ENCODE data around the gene ABR.
"Not testable (repeated sequence)": the region's sequence is repeated elsewhere in the genome, so short reads cannot be mapped to it uniquely, and the experiment has no call there.

Gene ABR

DNA sequence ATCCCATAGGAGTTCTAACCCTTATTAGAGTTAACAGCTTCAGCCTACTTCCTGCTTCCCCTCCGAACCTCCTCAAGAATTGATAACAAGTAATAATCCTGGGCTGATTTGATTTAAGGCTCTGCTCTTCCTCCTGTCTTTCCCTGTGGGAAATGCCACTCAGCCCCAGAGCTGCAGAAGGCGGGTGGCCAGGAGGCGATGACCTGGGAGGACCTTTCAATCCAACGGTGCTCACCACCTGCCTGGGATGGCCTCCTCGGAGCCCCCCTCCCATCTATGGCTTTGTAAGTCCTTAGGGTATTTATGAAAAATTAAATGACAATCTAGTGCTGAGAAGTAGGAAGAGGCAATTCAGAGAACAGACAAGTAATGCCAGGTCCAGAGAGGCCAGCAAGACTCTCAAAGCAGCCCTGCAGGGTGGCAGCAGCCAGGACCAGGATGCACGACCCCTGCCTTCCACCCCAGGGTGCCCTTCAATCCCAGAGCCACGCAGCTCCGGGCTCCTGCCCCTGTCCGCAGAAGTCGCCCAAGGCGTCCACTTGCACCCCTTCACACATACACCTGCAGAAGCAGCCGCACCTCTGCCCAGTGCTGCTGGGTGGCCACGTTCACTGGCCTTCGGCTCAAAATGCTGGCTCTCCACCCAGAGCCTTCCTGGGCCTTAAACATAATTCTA is 34.3 kb downstream of the ABR start:
- DNase-seq = no peak

- peak in 1 of 2 experiments; percentile 35 for DNase-seq
Observed at GRCh38 chr17:1144162-1144561, 35.6 kb downstream of the ABR start.

- DNase-seq = peak; percentile 20 to 33
Observed at GRCh38 chr17:1143573-1143972, 36.2 kb downstream of the ABR start.

DNA sequence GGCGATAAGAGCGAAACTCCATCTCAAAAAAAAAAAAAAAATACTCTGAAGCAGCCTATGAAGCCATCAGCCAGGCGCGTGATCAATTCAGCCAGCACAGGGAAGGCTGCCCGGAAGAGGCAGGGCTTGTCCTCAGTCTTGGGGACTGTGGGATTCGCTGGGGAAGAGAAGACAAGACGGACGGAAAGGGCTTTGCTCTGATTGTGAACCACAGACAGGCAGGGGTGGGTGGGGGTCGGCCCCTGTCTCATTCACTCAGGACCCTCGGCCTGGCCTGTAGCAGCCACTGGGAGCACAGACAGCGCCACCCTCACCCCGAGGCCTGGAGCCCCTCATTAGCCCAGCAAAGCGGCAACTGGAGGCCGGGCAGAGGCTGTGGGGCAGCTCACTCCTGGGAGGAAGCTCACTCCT is 37.2 kb downstream of the ABR start:
- no peak for DNase-seq

DNA sequence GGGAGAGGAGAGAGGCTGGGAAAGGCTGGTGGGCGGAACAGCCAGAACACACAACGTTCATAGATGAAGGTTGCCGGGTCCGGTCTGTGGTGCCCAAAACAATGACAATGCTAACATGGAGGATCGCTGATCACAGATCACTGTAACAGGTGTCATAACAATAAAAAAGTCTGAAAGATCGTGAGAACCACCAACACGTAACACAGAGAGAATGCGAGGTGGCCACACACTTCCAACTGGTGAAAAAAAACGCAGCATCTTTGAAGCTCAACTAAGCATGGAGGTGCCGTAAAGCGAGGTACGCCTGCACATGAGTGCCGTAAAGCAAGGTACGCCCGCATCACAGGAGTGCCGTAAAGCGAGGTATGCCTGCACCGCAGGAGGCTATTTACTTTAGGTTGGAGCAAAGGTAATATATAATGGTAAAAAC is 42.3 kb downstream of the ABR start:
- peak; percentile 96 for DNase-seq

DNA sequence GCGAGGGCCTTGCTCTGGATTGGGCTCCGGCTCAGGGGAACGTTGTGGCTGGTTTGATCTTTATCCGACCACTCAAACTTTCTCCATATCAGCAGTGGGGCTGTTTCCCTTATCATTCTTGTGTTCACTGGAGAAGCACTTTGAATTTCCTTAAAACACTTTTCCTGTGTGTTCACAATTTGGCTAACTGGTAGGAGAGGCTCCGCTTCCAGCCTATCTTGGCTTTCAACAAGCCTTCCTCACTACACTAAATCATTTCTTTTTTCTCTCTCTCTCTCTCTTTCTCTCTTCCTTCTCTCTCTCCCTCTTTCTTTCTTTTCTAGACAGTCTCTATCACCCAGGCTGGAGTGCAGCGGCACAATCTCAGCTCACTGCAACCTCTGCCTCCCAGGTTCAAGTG is 43.0 kb downstream of the ABR start:
- DNase-seq = no peak

- no peak for DNase-seq
Observed at GRCh38 chr17:1134634-1135324, 45.0 kb downstream of the ABR start.

GRCh38 chr17:1130191-1130590 is 49.6 kb downstream of the ABR start:
- DNase-seq = no peak

DNA sequence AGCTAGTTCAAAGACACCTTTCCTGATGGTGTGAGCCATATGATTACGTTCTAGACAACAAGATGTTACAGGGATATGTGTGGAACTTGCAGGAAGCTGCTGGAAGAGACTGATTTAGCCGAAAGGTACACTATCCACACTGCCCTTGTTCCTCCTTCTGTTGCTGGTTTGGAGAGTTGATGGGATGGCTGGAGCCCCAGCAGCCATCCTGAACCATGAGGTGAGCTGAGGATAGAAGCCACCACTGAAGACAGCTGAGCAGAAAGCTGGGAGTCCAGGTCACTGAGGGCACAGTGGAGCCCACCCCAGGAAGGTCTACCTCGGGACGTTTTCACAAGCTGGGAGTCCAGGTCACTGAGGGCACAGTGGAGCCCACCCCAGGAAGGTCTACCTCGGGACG is 51.3 kb downstream of the ABR start:
- DNase-seq = not testable (repeated sequence)

- peak; percentile 21 to 40 for DNase-seq
Observed at GRCh38 chr17:1126801-1127550, 52.8 kb downstream of the ABR start.

DNA sequence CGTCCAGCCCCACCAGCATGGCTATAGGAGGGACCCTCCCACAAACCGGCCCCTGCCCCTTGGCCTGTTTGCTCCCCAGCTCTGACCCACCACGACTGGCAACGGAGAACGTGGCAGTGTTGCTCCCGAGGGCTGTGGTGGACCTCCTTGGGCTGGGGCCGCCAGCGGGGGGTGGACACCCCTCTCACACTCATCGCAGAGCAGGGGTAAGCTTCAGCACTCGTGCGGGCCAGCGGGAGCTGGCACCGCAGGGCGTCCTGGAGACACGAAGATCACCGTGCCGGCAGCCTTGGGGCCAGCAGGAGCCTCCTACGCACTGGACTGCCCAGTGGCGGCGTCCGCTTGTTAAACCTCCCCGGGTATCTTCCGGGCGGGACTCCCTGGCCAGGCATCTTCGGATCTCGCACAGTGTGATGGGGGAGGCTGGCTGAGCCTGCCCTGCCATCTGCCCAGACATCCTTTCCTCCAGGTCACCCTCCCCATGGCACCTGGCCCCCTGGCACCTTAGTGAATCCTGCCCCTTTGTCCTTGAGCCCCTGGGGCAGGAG is 53.5 kb downstream of the ABR start:
- DNase-seq = peak in 1 of 2 experiments; percentile 14

- no peak for DNase-seq
Observed at GRCh38 chr17:1125788-1126145, 54.0 kb downstream of the ABR start.

DNA sequence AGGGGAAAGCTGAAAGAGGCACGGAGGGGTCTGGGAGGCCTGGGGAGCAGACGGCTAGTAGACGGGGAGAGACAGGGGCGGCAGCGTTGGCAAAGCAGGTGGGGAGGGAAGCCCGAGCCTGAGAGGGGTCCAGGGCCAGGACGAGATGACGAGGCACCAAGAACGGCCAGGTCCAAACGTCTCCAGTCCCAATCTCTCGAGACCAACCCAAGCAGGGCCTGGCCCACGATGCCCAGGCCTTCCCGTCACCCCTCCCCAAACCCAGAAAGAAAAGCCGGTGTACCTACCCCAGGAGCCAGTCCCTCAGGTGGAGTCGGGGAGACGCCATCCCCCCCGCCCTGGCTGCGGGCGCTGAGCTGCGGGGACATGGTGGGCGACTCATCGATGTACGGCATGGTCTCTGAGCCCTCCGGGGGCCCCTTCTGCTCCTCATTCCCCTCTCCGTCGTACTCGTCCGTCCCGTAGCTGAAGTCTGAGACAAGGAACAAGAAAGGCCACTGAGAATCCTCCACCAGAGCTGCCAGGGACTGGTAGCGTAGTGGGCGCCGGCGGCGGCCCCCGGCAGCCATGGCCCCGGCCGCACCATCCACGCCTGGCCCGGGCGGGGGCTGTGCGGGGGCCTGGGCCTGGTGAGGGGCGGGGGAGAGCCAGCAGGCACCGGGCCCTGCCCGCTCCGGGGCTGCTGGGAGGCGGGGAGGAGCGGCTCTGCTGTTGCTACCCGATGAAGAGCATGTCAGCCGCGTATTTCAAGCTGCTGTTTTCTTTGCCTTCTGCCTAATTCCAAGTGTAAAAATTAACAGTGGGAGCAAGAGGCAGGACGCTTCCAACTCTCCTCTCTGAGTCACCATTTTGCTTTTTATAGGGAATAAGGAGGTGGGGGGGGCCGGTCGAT is 54.6 kb downstream of the ABR start:
- DNase-seq = no peak

- DNase-seq = peak; percentile 40 to 72
Observed at GRCh38 chr17:1123921-1124715, 55.7 kb downstream of the ABR start.

DNA sequence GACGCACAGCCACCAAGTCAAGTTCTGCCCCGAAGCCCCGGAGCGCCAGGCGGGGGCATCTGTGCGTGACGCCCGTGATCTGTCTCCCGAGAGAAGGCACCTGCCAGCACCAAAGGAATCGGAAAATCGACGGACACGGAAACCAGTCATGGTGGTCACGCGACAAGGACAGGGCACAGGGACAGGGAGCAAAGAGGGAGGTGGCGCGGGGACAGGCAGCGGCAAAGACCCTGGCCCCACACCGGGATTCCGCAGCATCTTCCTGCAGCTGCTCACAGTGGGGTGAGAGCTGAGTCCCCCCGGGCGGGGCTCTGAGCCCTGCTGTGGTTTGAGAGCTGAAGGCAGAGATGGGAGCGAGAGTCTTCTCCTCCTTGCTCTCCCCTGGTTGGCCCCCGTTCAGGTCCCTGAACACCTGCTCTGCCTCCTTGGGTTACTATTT is 56.4 kb downstream of the ABR start:
- no peak for DNase-seq

GRCh38 chr17:1122533-1123392 is 57.0 kb downstream of the ABR start:
- peak; percentile 66 to 80 for DNase-seq

GRCh38 chr17:1121442-1121817 is 58.4 kb downstream of the ABR start:
- DNase-seq = not testable (repeated sequence)

GRCh38 chr17:1120596-1121441 is 59.0 kb downstream of the ABR start:
- no peak for DNase-seq

DNA sequence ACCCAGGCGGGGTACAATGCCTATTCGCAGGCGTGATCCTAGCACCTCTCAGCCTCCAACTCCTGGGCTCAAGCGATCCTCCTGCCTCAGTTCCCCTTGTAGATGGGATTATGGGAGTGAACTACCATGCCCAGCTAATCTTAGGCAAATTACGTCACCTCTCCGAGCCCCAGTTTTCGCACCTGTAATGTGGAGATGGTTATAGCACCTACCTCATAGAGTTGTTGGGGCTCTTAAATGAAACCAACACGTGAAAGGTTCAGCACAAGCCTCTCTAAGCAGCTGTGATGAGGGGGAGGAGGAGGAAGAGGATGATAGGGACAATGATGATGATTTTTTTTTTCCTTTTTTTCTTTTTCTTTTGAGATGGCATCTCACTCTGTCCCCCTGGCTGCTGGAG is 59.9 kb downstream of the ABR start:
- DNase-seq = no peak

- DNase-seq = no peak
Observed at GRCh38 chr17:1116602-1117001, 63.2 kb downstream of the ABR start.

Measured in SHP77 (cell line).